ENCODE results near the gene TYSND1.
"Not testable (repeated sequence)": the region's sequence is repeated elsewhere in the genome, so short reads cannot be mapped to it uniquely, and the experiment has no call there.

Gene TYSND1

DNA sequence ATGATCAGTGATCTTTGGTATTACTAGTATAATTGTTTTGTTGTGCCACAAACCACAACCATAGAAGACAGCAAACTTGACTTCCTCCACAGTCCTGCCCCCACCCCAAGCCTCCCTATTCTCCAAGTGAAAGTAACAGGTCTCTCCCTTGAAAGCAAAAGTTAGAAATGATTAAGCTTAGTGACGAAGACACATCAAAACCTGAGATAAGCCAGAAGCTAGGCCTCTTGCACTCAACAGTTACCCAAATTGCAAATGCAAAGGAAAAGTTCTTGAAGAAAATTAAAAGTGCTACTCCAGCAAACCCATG is 16.3 kb upstream of the TYSND1 start:
- peak; percentile 35 to 38 for DNase-seq

DNA sequence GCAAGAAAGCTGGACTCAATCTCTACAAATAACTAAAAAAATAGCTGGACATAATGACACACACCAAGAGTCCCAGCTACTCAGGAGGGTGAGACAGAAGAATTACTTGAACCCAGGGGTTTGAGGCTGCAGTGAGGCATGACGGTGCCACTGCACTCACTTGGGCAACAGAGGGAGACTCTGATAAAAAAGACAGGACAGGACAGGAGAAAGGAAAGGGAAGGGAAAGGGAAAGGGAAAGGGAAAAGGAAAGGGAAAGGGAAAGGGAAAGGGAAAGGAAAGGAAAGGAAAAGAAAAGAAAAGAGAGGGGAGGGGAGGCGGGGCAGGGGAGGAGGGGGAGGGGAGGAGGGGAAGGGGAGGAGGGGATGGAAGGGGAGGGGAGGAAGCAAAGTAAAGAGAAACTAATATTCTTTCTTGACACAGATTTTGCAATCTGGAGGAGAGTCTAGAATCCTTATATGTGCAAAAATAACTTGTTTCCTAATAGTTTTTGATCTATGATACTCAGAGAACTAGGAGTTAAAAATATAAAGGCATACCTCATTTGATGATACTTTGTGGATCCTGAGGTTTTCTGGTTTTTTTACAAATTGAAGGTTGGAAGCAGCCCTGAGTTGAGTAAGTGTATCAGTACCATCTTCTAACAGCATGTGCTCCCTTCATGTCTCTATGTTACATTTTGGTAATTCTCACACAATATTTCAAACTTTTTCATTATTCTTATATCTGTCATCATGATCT is 15.8 kb upstream of the TYSND1 start:
- no peak for DNase-seq

DNA sequence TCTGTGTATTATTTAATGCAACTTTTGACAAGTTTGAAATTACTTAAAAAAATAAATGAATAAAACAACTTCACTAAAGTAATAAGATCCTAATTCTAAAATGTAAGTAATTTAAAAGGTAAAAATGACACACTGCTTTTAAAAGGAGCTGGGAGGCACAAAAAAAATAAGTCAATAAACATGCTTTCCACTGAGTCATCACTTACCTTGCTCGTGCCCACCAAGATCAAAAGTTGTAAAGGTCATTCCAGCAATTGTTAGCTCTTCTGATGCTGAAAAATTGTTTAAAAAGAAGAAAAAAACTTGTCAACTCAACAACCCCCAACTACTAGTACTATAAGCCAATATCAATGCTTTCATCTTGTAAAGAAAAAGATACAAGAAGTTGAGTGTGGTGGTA is 14.3 kb upstream of the TYSND1 start:
- no peak for DNase-seq

DNA sequence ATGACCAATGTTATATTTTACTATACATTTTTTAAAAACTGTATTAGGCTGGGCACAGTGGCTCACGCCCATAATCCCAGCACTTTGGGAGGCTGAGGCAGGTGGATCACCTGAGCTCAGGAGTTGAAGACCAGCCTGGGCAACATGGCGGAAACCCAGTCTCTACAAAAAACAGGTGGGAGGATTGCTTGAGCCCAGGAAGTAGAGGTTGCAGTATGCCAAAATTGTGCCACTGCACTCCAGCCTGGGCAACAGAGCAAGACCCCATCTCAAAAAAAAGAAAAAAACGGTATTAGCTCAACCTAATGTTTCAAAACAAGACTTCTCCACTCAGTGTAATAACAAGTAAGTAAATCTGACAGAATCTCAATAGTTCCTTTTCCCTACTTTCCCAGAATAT is 12.9 kb upstream of the TYSND1 start:
- not testable (repeated sequence) for DNase-seq

DNA sequence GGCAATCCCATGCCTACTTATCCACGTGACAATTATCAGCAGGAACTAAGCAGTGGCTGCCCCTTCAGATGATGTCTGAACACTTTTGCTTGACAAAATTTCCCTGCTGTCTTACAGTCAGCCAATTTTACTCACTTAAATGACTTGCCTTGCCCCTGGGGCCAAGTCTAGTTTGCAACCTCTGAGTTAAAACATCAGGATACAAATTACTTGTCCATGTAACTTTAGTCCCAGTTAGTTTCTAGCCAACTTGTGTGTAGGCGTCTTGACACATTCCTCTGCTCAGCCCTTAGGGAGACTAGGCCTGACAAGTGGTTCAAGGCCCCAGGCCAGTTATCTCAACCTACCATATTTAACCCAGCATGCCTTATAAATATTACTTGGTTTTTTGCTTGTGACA is 11.6 kb upstream of the TYSND1 start:
- DNase-seq, result no peak

DNA sequence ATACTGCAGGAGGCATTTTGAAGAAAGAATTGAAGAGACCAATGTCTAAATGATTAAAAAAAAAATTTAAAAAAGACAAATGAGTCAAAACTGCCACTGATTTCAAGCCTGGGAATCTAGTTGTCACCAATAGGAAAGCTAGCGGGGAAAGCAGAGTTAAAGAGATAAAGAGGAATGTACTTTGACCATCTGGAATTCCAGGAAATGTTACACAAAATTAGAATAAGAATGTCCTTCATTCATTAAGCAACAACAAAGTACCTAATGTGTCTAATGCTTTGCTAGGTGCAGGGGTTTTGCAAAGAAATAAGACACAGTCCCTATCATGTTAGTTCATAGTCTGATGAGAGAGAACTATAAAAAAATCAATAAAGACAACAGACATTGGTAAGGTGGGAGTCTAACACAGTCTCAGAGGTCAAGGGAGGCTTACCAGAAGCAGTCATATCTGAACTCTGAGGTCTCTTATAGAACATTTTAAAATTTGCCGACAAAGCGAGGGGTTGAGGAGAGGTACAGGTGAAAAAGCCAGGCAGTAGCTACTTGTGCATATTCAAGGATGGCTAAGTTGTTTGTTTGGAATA is 8.8 kb upstream of the TYSND1 start:
- DNase-seq, result no peak

DNA sequence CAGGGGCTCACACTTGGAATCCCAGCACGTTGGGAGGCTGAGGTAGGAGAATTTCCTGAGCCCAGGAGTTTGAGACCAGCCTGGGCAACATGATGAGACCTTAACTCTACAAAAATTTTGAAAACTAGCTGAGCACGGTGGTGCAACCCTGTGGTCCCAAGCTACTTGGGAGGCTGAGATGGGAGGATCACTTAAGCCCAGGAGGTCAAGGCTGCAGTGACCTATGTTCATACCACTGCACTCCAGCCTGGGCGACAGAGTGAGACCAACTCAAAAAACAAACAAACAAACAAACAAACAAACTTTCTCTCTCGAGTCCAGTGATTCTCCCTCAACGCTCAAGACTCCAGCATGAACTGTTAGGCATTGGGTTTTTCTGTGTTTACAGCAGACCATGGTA is 2.0 kb upstream of the TYSND1 start:
- DNase-seq, result no peak

DNA sequence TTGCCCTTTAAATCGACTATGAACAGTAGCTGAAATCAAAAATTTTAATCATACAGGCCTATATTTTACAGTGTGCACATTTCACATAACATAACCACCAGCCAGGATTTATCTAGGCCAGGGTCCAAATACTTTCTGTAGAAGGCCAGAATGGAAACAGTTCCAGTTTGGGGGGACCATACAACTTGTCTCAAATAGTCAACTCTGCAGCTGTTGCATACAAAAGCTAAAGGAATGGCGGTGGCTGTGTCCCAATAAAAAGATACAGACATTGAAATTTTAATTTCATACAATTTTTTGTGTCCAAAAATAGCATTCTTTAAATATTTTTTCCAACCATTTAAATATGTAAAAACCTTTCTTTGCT is 742 bp upstream of the TYSND1 start:
- no peak for DNase-seq

DNA sequence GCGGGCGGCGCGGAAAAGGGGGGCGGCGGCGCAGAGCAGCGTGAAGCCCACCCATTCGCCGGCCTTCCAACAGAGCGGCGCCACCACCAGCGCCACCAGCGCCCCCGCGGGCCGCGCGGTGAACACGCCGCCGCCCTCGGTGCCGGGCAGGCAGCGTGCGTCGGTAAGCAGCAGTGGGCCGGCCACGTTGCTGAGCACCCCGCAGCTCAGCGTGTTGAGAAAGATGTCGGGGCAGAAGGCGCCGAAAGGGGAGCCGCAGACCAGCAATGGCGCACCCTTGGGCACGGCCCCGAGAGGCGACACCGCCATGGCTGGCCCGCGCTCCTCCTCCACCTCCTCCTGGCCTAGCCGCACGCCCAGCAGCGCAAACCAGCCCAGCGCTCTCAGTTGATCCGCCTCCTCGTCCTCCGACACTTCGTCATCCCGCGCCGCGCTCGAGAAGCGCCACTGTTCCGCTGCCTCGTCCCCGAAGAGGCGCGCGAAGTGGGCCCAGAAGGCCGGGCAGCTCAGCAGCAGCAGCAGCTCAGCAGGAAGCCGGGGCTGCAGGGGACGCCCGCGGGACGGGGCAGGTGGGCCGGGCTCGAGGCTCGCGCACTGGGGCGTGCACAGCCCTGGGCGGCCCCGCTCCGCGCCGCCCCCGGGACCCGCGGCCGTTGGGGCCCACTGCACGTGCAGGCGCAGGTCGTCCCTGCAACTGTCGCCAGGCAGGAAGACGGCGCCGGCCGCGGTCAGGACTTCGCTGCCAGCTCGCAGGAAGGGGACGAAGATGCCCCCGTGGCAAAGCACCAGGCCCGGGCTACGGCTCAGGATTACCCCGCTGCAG is 623 bp downstream of the TYSND1 start:
- peak; percentile 62 to 63 for DNase-seq

DNA sequence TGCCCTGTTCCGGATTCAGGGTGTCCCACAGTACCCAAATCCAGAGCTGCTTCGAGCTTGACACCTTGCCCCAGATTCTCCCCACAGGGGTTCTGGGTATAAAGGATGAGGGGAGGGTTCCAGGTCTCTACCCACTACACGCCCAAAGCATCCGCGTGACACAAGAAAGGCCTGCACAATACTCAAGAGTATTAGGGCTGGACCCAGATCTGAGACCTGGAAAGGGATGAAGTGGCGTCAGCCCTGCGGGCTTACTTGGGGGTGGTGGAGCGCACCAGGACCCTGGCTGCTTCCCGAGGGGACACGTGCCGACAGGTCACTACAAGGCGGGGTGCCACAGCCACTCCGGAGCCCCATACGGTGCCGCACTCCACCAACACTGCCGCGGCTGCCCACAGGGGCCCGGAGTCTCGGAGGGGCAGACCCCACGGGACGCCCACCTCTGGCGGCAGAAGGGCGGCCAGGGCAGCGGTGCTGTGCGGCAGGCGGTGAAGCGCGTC is 1.3 kb downstream of the TYSND1 start:
- no peak for DNase-seq

DNA sequence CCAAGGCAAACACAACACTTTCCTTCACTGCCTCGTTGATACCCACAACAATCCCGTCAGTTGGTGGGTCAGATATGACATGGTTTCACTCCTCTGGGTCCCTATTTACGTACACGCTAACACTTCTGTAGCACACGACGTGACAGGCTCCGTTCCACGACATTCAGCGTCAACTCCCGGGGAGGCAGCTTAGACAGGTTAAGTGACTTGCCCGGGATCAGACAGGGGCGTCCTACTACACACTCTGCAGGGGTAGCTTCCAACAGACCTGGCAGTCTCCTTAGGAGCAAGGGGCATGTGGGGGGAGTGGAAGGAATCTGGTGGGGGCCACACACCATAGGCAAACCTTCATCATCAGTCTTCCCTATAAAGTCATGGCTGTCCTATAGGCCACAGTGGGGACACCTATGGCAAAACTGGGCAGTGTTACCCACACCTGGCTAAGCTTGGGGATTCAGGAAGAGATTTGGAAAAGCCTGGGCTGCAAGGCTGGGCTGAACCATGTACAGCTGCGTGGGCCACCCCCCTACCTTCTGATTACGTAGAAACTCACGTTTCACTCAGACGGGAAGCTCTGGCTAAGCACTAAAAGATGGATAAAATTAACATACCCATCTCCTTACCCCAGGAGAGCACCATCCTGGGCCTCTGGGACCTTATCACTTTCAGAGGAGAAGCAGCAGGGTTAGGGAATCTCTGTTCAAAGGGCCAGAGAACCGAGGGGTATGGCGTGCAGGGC is 2.0 kb downstream of the TYSND1 start:
- no peak for DNase-seq

DNA sequence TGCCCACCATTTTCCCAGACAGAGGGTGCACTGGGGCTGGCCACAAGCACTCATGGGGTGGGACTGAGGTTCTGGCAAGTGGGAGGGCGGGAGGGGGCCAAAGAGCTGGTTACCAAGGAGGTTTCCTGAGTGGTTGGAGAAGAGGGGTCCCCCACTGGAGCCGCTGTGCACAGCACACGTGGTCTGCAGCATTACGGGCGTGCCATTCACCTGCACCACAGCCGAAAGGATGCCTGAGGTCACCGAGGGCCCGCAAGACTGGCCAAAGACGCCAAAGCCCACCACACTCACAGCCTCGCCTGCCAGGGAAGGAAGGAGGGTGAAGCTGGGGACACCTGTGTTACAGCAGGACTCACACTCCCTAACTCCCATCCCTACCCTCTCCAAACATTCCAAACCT is 3.9 kb downstream of the TYSND1 start:
- DNase-seq, result no peak

DNA sequence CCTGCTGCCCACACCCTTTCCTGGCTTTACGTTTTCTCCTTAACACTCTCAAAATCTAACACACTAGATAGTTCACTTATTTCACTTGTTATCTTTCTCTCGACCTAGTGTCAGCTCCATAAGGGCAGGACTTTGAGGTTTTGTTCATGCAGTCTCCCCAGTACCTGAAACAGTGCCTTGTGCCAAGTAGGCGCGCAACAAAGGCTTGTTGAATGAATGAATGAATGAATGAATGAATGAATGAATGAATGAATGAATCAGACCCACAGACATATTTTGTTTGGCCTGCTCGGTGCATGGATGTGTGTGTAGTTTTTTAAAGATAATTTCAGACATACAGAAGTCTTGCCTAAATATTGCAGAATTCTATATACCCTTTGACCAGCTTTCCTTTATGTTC is 6.2 kb downstream of the TYSND1 start:
- no peak for DNase-seq

DNA sequence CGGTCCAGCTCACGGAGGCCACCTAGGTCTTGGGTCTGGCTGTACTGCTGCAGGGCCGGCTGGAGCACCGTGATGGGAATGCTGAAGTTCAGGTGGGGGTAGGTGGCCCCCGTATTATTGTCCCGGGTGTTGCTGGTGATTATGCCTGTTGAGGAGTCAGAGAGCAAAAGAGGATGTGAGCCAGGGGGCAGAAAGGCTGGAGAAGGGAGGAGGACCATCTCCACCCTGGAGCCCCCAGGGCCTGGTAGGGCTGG is 6.6 kb downstream of the TYSND1 start:
- DNase-seq, result no peak

DNA sequence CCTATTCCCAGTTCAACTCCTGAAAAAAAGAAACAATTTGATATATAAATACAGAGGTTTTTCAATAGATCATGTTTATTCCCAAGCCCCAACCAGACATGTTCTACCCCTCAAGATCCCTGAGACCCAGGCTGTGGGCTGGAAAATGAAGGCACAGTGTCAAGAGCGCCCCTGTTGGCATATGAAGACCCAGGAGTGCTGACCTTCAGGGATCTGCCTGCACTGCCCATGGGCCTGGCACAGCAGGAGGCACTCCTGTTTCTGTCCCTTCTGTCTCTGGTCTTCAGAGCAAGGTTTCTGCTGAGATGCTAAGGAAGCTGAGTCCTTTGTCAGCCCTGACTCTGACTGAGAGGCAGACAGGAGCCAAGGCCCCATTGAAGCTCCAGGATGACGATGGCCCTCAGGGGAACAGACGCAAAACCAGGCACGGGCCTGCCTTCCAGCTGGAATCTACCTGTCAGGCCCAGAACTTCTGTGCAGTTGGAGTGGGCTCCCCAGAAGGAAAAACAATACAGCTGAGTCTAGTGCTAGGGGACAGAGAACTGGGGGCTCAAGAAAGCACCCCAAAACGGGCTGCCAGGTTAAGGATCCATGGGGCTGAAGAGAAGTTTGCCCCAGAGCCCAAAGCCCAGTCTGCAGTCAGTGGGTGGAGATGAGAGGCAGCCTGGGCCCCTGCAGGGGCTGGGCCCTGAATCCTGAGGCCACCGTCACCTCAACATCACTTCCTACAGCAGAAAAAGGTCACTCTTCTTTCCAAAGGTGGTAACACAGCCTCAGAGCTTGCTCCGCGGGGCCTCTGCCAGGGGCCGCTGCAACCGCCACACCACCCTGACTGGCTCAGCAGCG is 7.1 kb downstream of the TYSND1 start:
- no peak for DNase-seq

DNA sequence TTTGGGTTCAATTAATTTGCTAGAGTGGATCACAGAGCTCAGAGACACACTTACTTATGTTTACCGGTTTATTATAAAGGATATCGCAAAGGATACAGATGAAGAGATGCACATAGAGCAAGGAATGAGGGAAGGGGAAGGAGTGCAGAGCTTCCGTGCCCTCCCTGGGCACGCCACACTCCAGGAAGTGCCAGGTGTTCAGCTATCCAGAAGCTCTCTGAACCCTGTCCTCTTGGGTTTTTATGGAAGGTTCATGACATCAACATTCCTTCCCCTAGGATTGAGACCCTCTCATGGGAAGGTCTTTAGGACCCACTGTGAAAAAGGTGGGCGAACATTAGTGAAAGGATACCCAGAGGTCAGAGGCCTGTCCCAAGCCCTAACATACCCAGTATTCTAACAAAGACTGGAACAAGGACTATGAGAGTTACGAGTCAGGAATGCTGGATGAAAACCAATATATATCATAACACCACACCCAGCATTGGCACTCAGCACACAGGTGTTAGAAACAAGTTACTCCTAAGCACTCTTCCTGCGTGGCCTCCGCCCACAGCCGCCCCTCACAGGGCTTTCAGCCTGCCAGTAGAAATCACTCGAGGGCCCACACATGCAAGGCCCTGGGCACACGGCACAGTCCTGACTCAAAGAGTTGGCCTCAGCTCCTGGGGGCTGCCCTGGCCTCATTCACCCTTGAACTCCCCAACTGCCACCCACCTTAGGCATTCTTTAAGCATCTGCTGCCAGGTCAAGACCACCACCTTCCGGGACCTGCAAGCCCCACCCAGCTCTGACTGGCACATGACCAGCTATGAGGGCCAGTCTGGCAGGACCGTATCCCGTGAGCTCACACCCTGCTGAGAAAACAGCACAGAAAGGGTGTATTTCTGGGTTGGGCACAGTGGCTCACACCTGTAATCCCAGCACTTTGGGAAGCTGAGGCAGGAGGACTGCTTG is 8.3 kb downstream of the TYSND1 start:
- no peak for DNase-seq

DNA sequence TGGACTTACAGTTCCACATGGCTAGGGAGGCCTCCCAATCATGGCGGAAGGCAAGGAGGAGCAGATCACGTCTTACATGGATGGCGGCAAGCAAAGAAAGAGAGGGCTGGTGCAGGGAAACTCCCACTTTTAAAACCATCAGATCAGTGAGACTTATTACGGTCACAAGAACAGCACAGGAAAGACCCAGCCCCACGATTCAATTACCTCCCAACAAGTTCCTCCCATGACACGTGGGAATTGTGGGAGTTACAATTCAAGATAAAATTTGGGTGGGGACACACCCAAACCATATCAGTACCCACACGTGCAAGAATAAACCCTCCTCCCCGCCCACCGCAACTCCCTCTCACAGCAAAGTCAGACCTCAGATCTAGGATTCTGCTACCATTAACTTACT is 9.4 kb downstream of the TYSND1 start:
- no peak for DNase-seq

DNA sequence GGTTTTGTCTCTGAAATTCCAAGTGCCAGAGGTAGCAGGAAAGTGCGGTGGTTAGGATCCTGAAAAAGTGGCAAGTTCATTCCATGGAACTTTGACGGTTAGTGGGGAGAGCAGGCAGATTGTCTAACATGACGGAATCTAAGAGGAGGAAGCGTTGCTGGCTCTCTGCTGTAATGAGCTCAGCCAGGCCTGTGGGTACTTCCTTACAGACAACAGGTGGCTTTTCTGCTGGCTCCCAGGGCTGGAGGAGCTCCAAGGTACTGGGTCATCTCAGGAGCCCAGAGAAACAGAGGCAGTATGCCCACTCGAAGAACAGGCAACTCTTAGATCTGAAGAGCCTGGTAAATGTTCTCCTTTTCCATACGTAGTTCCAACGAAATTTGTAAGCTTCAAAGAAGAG is 10.8 kb downstream of the TYSND1 start:
- no peak for DNase-seq

DNA sequence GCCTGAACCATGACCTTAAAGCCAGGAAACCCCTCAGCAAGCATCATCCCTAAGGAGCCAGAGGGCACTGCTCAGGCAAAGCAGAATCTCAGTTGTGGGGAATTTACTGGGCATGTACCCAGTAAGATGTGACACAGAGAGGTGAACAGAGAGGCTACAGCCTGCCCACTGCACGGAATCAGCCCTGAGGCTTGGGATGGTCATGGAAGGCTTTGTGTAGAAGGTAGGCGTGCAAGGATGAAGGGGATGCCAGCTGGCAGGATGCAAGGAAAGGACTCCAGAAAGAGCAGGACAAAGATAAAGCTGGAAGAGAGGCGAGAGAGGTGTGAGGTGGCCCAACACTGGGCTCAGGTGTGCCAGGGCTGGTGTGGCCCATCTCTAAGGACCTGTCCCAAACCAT is 11.5 kb downstream of the TYSND1 start:
- DNase-seq, result no peak

DNA sequence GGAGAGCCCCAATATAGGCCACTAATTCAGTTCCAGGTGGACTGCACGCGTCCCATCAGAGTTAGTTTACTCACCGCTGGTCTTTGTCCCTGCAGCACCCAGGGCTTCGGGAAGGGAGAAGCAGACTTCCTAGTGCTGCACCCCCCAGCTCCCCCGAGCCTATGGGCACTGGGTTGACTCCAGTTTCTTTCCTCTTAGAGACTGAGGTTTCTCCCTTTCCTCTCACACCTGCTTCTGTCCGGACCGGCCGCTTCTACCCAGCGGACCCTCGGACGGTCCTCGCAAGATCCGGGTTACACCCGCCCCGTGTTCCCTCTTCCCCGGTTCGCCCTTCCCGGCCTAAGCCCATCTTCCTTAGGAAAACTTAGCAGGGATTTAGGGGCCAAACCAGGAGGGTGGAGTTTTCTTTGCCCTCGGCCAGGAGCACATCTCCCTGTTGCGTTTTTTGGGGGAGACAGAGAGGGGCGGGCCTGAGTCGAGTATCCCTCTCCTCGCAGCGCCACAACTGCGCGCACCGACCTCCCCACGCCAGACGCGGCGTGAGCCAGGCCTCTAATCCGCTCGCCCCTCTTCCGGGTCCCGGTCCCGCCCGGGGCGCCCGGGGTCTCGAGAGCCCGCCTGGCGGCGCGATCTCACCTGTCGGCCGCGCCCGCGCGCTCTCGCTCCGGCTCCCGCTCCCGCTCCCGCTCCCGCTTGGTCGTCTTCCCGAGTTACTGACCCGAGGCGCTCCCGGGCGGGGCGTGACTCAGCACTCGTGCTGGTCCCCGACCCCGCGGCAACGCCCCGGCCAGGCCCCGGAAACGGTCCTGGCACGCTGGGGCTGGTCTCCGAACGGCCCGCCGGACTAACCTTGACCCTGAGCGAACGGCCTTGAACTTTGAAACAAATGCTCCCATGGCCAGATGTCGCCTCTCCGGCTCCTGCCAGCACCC is 14.1 kb downstream of the TYSND1 start, which contains the start of gene AIFM2:
Gene AIFM2, minus strand, starts transcription at position 728 of the 932 bp plus-strand sequence. CDS start 8,741 bp downstream, outside the sequence.
- peak in 1 of 2 experiments; percentile 9 for DNase-seq
